ENCODE measurements around the gene PPA2.

GRCh38 chr4:105440890-105441289, 33.0 kb downstream of the PPA2 start:
- TF ChIP-seq, protein P1, sequence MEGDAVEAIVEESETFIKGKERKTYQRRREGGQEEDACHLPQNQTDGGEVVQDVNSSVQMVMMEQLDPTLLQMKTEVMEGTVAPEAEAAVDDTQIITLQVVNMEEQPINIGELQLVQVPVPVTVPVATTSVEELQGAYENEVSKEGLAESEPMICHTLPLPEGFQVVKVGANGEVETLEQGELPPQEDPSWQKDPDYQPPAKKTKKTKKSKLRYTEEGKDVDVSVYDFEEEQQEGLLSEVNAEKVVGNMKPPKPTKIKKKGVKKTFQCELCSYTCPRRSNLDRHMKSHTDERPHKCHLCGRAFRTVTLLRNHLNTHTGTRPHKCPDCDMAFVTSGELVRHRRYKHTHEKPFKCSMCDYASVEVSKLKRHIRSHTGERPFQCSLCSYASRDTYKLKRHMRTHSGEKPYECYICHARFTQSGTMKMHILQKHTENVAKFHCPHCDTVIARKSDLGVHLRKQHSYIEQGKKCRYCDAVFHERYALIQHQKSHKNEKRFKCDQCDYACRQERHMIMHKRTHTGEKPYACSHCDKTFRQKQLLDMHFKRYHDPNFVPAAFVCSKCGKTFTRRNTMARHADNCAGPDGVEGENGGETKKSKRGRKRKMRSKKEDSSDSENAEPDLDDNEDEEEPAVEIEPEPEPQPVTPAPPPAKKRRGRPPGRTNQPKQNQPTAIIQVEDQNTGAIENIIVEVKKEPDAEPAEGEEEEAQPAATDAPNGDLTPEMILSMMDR (IDR thresholded peaks at IDR 0.05; ENCODE audit: low read depth, low read length): peak; percentile 23; the same call in 1 of the 2 replicates
- no peak for TF ChIP-seq EZH2phosphoT487 (IDR thresholded peaks at IDR 0.05; ENCODE audit: low read depth)

Measured in OCI-LY3 (cell line).